NCI-H1930 (cell line): Measurements from ENCODE around the gene SALL4.
"Not testable (repeated sequence)": the region's sequence is repeated elsewhere in the genome, so short reads cannot be mapped to it uniquely, and the experiment has no call there.

Experiments
- DNase-seq, 2 experiments: peaks; one replicate each; lab custom pipeline; 2025; lab: John Stamatoyannopoulos, UW

Gene SALL4

GRCh38 chr20:51801823-51802123, 548 bp downstream of the SALL4 start:
- DNase-seq = no peak

GRCh38 chr20:51801122-51801822, 1.0 kb downstream of the SALL4 start:
- DNase-seq = no peak

- DNase-seq = peak in 1 of 2 experiments; percentile 8
Observed at GRCh38 chr20:51800872-51801121, 1.5 kb downstream of the SALL4 start.

GRCh38 chr20:51800060-51800871, 2.1 kb downstream of the SALL4 start:
- DNase-seq = peak; percentile 84 to 88

GRCh38 chr20:51799401-51799860, 2.9 kb downstream of the SALL4 start:
- DNase-seq = no peak

GRCh38 chr20:51797357-51798025, 4.8 kb downstream of the SALL4 start:
- DNase-seq = no peak

- DNase-seq = no peak
Observed at GRCh38 chr20:51796340-51796739, 6.0 kb downstream of the SALL4 start.

GRCh38 chr20:51792960-51793359, 9.4 kb downstream of the SALL4 start:
- DNase-seq = no peak

- no peak for DNase-seq
Observed at GRCh38 chr20:51791626-51792025, 10.7 kb downstream of the SALL4 start.

GRCh38 chr20:51790256-51790655, 12.1 kb downstream of the SALL4 start:
- DNase-seq = no peak

- DNase-seq = no peak
Observed at GRCh38 chr20:51789434-51789833, 12.9 kb downstream of the SALL4 start.

- no peak for DNase-seq
Observed at GRCh38 chr20:51788822-51789221, 13.5 kb downstream of the SALL4 start.

- DNase-seq = no peak
Observed at GRCh38 chr20:51784299-51784698, 18.0 kb downstream of the SALL4 start.

- not testable (repeated sequence) for DNase-seq
Observed at GRCh38 chr20:51778229-51778759, 24.0 kb downstream of the SALL4 start.

- DNase-seq = no peak
Observed at GRCh38 chr20:51775241-51775640, 27.1 kb downstream of the SALL4 start.

GRCh38 chr20:51772236-51772635, 30.1 kb downstream of the SALL4 start:
- no peak for DNase-seq

GRCh38 chr20:51769976-51770615, 32.2 kb downstream of the SALL4 start:
- DNase-seq = no peak

GRCh38 chr20:51768759-51769517, 33.4 kb downstream of the SALL4 start:
- DNase-seq = no peak

GRCh38 chr20:51767867-51768758, 34.2 kb downstream of the SALL4 start, which contains the start of gene ATP9A:
ATP9A (minus strand) TSS chr20:51768390; CDS start chr20:51768369, 21 bp downstream.
- DNase-seq = no peak
